Gastroesophageal sphincter (tissue), 4 donors: ENCODE measurements around the gene GPR180. TPM values are rescaled to one million over a fixed set of nuclear protein-coding genes. Genes with fewer than 3 reads are reported as not detected.

Experiments used
- ATAC-seq: fragments of 150-250 bp; one replicate; pipeline ENCODE4 v1.9.1; 2016; ENCODE audit warnings: mild to moderate bottlenecking, moderate library complexity
- H3K27ac ChIP-seq, 4 donors: fragments of 200-600 bp; sonication (generic) in 3 of 4; 1 replicate in 3 of 4; 2 replicates in 1 of 4; pipeline ENCODE4 v1.5.1; 2016 to 2019
- H3K27me3 ChIP-seq: fragments of 200-600 bp; sonication (generic); one replicate; pipeline ENCODE4 v1.5.1; 2019
- H3K36me3 ChIP-seq, 2 donors: fragments of 200-600 bp; sonication (generic); one replicate each; pipeline ENCODE4 v1.5.1; 2019; ENCODE audit warnings: control low read depth in 1 of 2
- H3K4me1 ChIP-seq, 3 donors: fragments of 200-600 bp; sonication (generic); 1 replicate in 2 of 3; 2 replicates in 1 of 3; pipeline ENCODE4 v1.5.1; 2016 to 2019; ENCODE audit warnings: control low read depth in 2 of 3
- H3K4me3 ChIP-seq, 2 donors: fragments of 200-600 bp; sonication (generic); one replicate each; pipeline ENCODE4 v1.5.1; 2019; ENCODE audit warnings: mild to moderate bottlenecking in 1 of 2, moderate library complexity in 1 of 2
- H3K9me3 ChIP-seq, 3 donors: fragments of 200-600 bp; sonication (generic); one replicate each; pipeline ENCODE4 v1.5.1; 2017 to 2019; ENCODE audit warnings: control low read depth in 2 of 3
- CTCF ChIP-seq, 4 experiments: fragments of 200-600 bp in 2 of 4; fragments of 450-650 bp in 2 of 4; sonication (generic) in 1 of 4; IDR thresholded peaks; one replicate each; pipeline ENCODE4 v1.5.1; 2017 to 2019; ENCODE audit warnings: antibody characterized with exemption in 4 of 4, mild to moderate bottlenecking in 2 of 4, moderate library complexity in 2 of 4
- EP300 ChIP-seq: sonication (generic); formaldehyde crosslinking; IDR thresholded peaks from one replicate; pipeline ENCODE4 v1.6.1; 2017; ENCODE audit warnings: antibody characterized with exemption, mild to moderate bottlenecking
- POLR2A ChIP-seq, 2 donors: fragments of 450-650 bp; IDR thresholded peaks; one replicate each; pipeline ENCODE4 v1.6.1; 2017; ENCODE audit warnings: antibody characterized with exemption in 2 of 2, mild to moderate bottlenecking in 2 of 2, moderate library complexity in 1 of 2
- POLR2AphosphoS5 ChIP-seq: sonication (generic); formaldehyde crosslinking; IDR thresholded peaks from one replicate; pipeline ENCODE4 v1.6.1; 2017; ENCODE audit warnings: antibody characterized with exemption
- WGBS, 2 donors: methylation state at CpG; one replicate each; pipeline ENCODE4 v1.1.5; 2018; ENCODE audit warnings: low coverage in 1 of 2; 5-methylcytosine and 5-hydroxymethylcytosine counted together
- total RNA-seq, 4 donors: library from RNA; depleted of rRNA; stranded (reverse); fragments of >200 nt; gene quantifications; one replicate each; pipeline ENCODE4 v1.1.0, GENCODE V29; 2016

GPR180 gene
- total RNA-seq, 4 donors from 2014 or later = 3.4 to 6.4 (median 5.5) TPM

- no peaks in the 10 kb centered on the region for H3K36me3 ChIP-seq
- H3K4me1 ChIP-seq = no peaks in the 10 kb centered on the region
- WGBS, 2 donors = 63 to 64% methylated on average over 5 of the region's 5 CpGs
- H3K4me3 ChIP-seq = no peak overlapping the region
- TF ChIP-seq EP300 (no peak), POLR2A (IDR thresholded peaks at IDR 0.05) (no peak), POLR2AphosphoS5 (no peak), CTCF (IDR thresholded peaks at IDR 0.05) (no peak)
- peaks cover 22% of the 10 kb centered on the region for H3K27me3 ChIP-seq
- H3K27ac ChIP-seq = no peak overlapping the region
- no peaks in the 10 kb centered on the region for H3K9me3 ChIP-seq
- no peak for ATAC-seq
Measured at GRCh38 chr13:94673851-94674250, 72.2 kb downstream of the GPR180 start.

- Histone ChIP-seq H3K4me1 (no peaks in the 10 kb centered on the region), H3K4me3 (no peak overlapping the region), H3K27ac (no peak overlapping the region), H3K9me3 (no peaks in the 10 kb centered on the region), H3K36me3 (no peaks in the 10 kb centered on the region), H3K27me3 (peaks cover 29% of the 10 kb centered on the region)
- no peak for ATAC-seq
- TF ChIP-seq EP300 (no peak), CTCF (IDR thresholded peaks at IDR 0.05) (peak in 1 of 4 experiments; percentile 50), POLR2A (IDR thresholded peaks at IDR 0.05) (no peak)
- WGBS, 2 donors = 22 to 28% methylated on average over 5 of the region's 5 CpGs
Measured at GRCh38 chr13:94674609-94675348, 73.1 kb downstream of the GPR180 start.

- Histone ChIP-seq H3K27me3 (peaks cover 33% of the 10 kb centered on the region), H3K36me3 (no peaks in the 10 kb centered on the region), H3K9me3 (no peaks in the 10 kb centered on the region), H3K27ac (no peak overlapping the region), H3K4me3 (no peak overlapping the region), H3K4me1 (no peaks in the 10 kb centered on the region)
- no peak for TF ChIP-seq POLR2A (IDR thresholded peaks at IDR 0.05)
- TF ChIP-seq EP300 = no peak
- TF ChIP-seq POLR2AphosphoS5 = no peak
- no peak for TF ChIP-seq CTCF (IDR thresholded peaks at IDR 0.05)
- WGBS, 2 donors = 67 to 85% methylated on average over 2 of the region's 2 CpGs
- no peak for ATAC-seq
Measured at GRCh38 chr13:94677799-94678198, 76.1 kb downstream of the GPR180 start.

GRCh38 chr13:94678845-94679244 lies 77.2 kb downstream of the GPR180 start:
- H3K4me1 ChIP-seq = no peaks in the 10 kb centered on the region
- H3K9me3 ChIP-seq = no peaks in the 10 kb centered on the region
- TF ChIP-seq POLR2AphosphoS5 = no peak
- no peak for TF ChIP-seq POLR2A (IDR thresholded peaks at IDR 0.05)
- TF ChIP-seq CTCF (IDR thresholded peaks at IDR 0.05) = no peak
- TF ChIP-seq EP300 = no peak
- no peak overlapping the region for H3K4me3 ChIP-seq
- no peak for ATAC-seq
- no peak overlapping the region for H3K27ac ChIP-seq
- no peaks in the 10 kb centered on the region for H3K36me3 ChIP-seq
- WGBS, 2 donors = 76 to 83% methylated on average over 2 of the region's 2 CpGs
- H3K27me3 ChIP-seq = peaks cover 33% of the 10 kb centered on the region

GRCh38 chr13:94679614-94680013 lies 78.0 kb downstream of the GPR180 start:
- H3K36me3 ChIP-seq = no peaks in the 10 kb centered on the region
- no peaks in the 10 kb centered on the region for H3K4me1 ChIP-seq
- TF ChIP-seq EP300 (no peak), POLR2A (IDR thresholded peaks at IDR 0.05) (no peak), POLR2AphosphoS5 (no peak), CTCF (IDR thresholded peaks at IDR 0.05) (no peak)
- H3K27ac ChIP-seq = no peak overlapping the region
- peaks cover 26% of the 10 kb centered on the region for H3K27me3 ChIP-seq
- WGBS, 2 donors = 87% methylated on average over 5 to 6 of the region's 6 CpGs
- H3K9me3 ChIP-seq = no peaks in the 10 kb centered on the region
- H3K4me3 ChIP-seq = no peak overlapping the region
- ATAC-seq = no peak
